Neural crest cell (in vitro differentiated cells): ENCODE measurements around the gene FBXO22. TPM values are rescaled to one million over a fixed set of nuclear protein-coding genes. Genes with fewer than 3 reads are reported as not detected.
A peak's percentile ranks its signal among the peaks of the same experiment; 100 is the strongest.

ENCODE experiments used
- DNase-seq: peaks from one replicate; pipeline ENCODE4 v3.0.0; 2021; ENCODE audit warnings: low read depth, mixed read lengths, low spot score
- H3K27ac Mint-ChIP-seq: one replicate; pipeline ENCODE4 v1.8.0; 2021; ENCODE audit warnings: mild to moderate bottlenecking, mixed read lengths; ENCODE audit not compliant: unreplicated experiment
- H3K27me3 Mint-ChIP-seq: 2 replicates; pipeline ENCODE4 v1.8.0; 2021; ENCODE audit warnings: low read depth, mild to moderate bottlenecking, mixed read lengths
- H3K36me3 Mint-ChIP-seq: 2 replicates; pipeline ENCODE4 v1.8.0; 2021; ENCODE audit warnings: low read depth, mild to moderate bottlenecking, mixed read lengths
- H3K4me1 Mint-ChIP-seq: 2 replicates; pipeline ENCODE4 v1.8.0; 2021; ENCODE audit warnings: mixed read lengths
- H3K4me3 Mint-ChIP-seq: one replicate; pipeline ENCODE4 v1.8.0; 2021; ENCODE audit warnings: mild to moderate bottlenecking, mixed read lengths
- H3K9me3 Mint-ChIP-seq: 2 replicates; pipeline ENCODE4 v1.8.0; 2021; ENCODE audit warnings: mixed read lengths
- total RNA-seq: library from RNA; stranded (reverse); gene quantifications from 2 replicates; pipeline ENCODE4 v1.2.1, GENCODE V29; 2021
- TF ChIP-seq, protein P1 (sequence below): fragments of 200-600 bp; sonication (generic); conservative IDR thresholded peaks from 2 replicates; pipeline ENCODE4 v1.5.0; 2021; ENCODE audit warnings: antibody characterized with exemption, mild to moderate bottlenecking

FBXO22 gene
- total RNA-seq, 1 donor from 2014 or later = 53.8 TPM

- peaks cover 20% of the 10 kb centered on the region for H3K36me3 Mint-ChIP-seq
- no peaks in the 10 kb centered on the region for H3K4me1 Mint-ChIP-seq
- H3K27me3 Mint-ChIP-seq = no peaks in the 10 kb centered on the region
- no peak overlapping the region for H3K27ac Mint-ChIP-seq
- TF ChIP-seq, protein P1, sequence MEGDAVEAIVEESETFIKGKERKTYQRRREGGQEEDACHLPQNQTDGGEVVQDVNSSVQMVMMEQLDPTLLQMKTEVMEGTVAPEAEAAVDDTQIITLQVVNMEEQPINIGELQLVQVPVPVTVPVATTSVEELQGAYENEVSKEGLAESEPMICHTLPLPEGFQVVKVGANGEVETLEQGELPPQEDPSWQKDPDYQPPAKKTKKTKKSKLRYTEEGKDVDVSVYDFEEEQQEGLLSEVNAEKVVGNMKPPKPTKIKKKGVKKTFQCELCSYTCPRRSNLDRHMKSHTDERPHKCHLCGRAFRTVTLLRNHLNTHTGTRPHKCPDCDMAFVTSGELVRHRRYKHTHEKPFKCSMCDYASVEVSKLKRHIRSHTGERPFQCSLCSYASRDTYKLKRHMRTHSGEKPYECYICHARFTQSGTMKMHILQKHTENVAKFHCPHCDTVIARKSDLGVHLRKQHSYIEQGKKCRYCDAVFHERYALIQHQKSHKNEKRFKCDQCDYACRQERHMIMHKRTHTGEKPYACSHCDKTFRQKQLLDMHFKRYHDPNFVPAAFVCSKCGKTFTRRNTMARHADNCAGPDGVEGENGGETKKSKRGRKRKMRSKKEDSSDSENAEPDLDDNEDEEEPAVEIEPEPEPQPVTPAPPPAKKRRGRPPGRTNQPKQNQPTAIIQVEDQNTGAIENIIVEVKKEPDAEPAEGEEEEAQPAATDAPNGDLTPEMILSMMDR = no peak
- no peak for DNase-seq
- H3K4me3 Mint-ChIP-seq = no peak overlapping the region
- H3K9me3 Mint-ChIP-seq = no peaks in the 10 kb centered on the region
Observed at GRCh38 chr15:75884041-75884440, 19.6 kb upstream of the FBXO22 start.

DNA sequence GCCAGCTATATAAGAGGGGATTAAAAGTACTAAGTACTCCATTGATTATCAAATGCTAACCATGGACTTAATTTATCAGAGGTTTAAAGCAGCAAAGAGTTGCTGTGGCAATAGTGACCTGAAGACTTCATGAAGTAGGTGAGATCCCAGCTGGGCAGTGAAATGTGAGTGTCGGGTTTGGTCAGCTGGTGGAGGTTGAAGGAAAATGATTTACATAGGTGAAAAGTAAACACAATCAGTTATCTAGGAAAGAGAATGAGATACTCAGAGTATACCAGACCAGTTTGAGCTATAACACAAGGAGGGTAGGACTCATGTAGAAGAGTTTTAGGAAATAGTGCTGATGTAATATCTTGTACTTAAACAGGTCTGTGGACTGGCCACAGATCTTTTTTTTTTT, 16.5 kb upstream of the FBXO22 start:
- no peaks in the 10 kb centered on the region for H3K27me3 Mint-ChIP-seq
- no peaks in the 10 kb centered on the region for H3K9me3 Mint-ChIP-seq
- H3K4me3 Mint-ChIP-seq = no peak overlapping the region
- TF ChIP-seq, protein P1 = no peak
- peaks cover 8% of the 10 kb centered on the region for H3K36me3 Mint-ChIP-seq
- no peak overlapping the region for H3K27ac Mint-ChIP-seq
- H3K4me1 Mint-ChIP-seq = no peaks in the 10 kb centered on the region
- DNase-seq = no peak

DNA sequence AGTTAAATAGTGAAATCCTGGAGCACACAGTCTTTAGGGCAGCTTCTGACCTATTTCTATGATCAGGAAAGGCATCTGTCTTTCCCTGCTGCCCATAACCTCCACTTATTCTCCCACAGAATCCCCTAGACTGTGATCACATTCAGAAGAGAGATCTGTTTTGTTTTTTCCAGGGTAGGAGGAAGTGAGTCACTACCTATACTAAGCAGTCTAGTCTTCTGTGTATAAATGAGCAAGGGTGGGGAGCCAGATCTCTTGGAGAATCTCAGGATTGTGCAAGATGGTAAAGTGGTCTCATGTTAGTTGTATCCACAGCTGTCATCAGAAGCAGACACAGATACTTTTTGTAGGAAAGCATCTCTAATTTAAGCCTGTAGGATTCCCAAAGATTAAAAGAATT, 11.8 kb upstream of the FBXO22 start:
- TF ChIP-seq, protein P1 = no peak
- no peaks in the 10 kb centered on the region for H3K27me3 Mint-ChIP-seq
- H3K36me3 Mint-ChIP-seq = no peaks in the 10 kb centered on the region
- no peaks in the 10 kb centered on the region for H3K4me1 Mint-ChIP-seq
- no peaks in the 10 kb centered on the region for H3K9me3 Mint-ChIP-seq
- H3K27ac Mint-ChIP-seq = no peak overlapping the region
- no peak overlapping the region for H3K4me3 Mint-ChIP-seq
- DNase-seq = no peak

DNA sequence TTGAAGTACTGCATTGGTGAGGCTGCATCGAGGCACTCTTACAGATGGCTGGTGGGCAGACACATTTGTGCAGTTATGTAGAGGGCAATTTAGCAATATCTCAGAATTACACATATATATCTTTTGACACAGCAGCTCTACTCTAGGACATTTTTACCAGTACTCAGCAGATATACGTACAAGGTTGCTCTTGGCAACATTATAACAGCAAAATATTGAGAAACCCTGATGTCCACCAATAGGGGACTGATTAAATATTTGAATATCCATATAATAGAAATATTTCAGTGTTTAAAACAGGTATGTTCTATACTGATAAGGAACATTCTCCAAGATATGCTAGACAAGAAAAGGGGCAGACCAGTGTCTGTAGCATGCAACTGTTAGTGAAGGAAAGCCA, 7.9 kb upstream of the FBXO22 start:
- DNase-seq = no peak
- Mint-ChIP-seq H3K36me3 (no peaks in the 10 kb centered on the region), H3K9me3 (no peaks in the 10 kb centered on the region), H3K4me1 (no peaks in the 10 kb centered on the region), H3K27me3 (no peaks in the 10 kb centered on the region), H3K27ac (no peak overlapping the region), H3K4me3 (no peak overlapping the region)
- TF ChIP-seq, protein P1 = no peak

GRCh38 chr15:75900577-75900976, 3.1 kb upstream of the FBXO22 start:
- Mint-ChIP-seq H3K27me3 (no peaks in the 10 kb centered on the region), H3K36me3 (peaks cover 5% of the 10 kb centered on the region), H3K4me1 (peaks cover 32% of the 10 kb centered on the region), H3K27ac (no peak overlapping the region), H3K9me3 (no peaks in the 10 kb centered on the region), H3K4me3 (no peak overlapping the region)
- TF ChIP-seq, protein P1 = no peak
- no peak for DNase-seq

- H3K27ac Mint-ChIP-seq = peak overlapping the region; percentile 88
- no peak for DNase-seq
- no peaks in the 10 kb centered on the region for H3K9me3 Mint-ChIP-seq
- H3K4me1 Mint-ChIP-seq = peaks cover 37% of the 10 kb centered on the region
- peak overlapping the region; percentile 100 for H3K4me3 Mint-ChIP-seq
- TF ChIP-seq, protein P1 = no peak
- H3K36me3 Mint-ChIP-seq = peaks cover 5% of the 10 kb centered on the region
- H3K27me3 Mint-ChIP-seq = no peaks in the 10 kb centered on the region
Observed at GRCh38 chr15:75902129-75902557, 1.5 kb upstream of the FBXO22 start.
